H9 (cell line): Measurements from ENCODE around the gene EFNA5. TPM values are rescaled to one million over a fixed set of nuclear protein-coding genes. Genes with fewer than 3 reads are reported as not detected.

Source experiments
- DNase-seq: peaks from one replicate; pipeline ENCODE4 v3.0.0-alpha.2; 2017
- H2AFZ ChIP-seq: one replicate; pipeline ENCODE4 v1.6.1; 2013; ENCODE audit warnings: mild to moderate bottlenecking, low read length, control low read depth, moderate library complexity
- H2AK5ac ChIP-seq: 2 replicates; pipeline ENCODE4 v1.6.1; 2013; ENCODE audit warnings: low read length, control low read depth, mixed read lengths; ENCODE audit not compliant: insufficient read length
- H2BK120ac ChIP-seq: one replicate; pipeline ENCODE4 v1.6.1; 2013; ENCODE audit warnings: low read depth, mild to moderate bottlenecking, low read length, control low read depth, inconsistent platforms; ENCODE audit not compliant: poor library complexity, severe bottlenecking
- H2BK12ac ChIP-seq: 2 replicates; pipeline ENCODE4 v1.6.1; 2013; ENCODE audit warnings: low read length, control low read depth, mixed read lengths, low read depth; ENCODE audit not compliant: insufficient read length
- H2BK15ac ChIP-seq: 2 replicates; pipeline ENCODE4 v1.6.1; 2013; ENCODE audit warnings: low read depth, low read length, control low read depth
- H2BK20ac ChIP-seq: one replicate; pipeline ENCODE4 v1.6.1; 2013; ENCODE audit warnings: low read depth, mild to moderate bottlenecking, low read length, control low read depth, inconsistent platforms; ENCODE audit not compliant: poor library complexity, severe bottlenecking
- H2BK5ac ChIP-seq: 2 replicates; pipeline ENCODE4 v1.6.1; 2013; ENCODE audit warnings: low read length, control low read depth, mixed read lengths; ENCODE audit not compliant: insufficient read length
- H3K14ac ChIP-seq: 2 replicates; pipeline ENCODE4 v1.6.1; 2013; ENCODE audit warnings: low read length, control low read depth; ENCODE audit not compliant: insufficient read depth
- H3K18ac ChIP-seq: 2 replicates; pipeline ENCODE4 v1.6.1; 2013; ENCODE audit warnings: low read depth, mild to moderate bottlenecking, mixed read lengths, low read length, control low read depth; ENCODE audit not compliant: insufficient read length
- H3K23ac ChIP-seq: 2 replicates; pipeline ENCODE4 v1.6.1; 2013; ENCODE audit warnings: low read length, control low read depth, mixed read lengths, low read depth; ENCODE audit not compliant: insufficient read length
- H3K23me2 ChIP-seq: 2 replicates; pipeline ENCODE4 v1.6.1; 2013; ENCODE audit warnings: low read depth, mild to moderate bottlenecking, mixed read lengths, low read length, control low read depth; ENCODE audit not compliant: insufficient read length, poor library complexity, severe bottlenecking
- H3K27ac ChIP-seq: 2 replicates; pipeline ENCODE4 v1.5.1; 2013; ENCODE audit warnings: low read length, control low read depth, mixed read lengths, low read depth; ENCODE audit not compliant: insufficient read length
- H3K27me3 ChIP-seq: 2 replicates; pipeline ENCODE4 v1.6.1; 2013; ENCODE audit warnings: low read length, control low read depth, inconsistent platforms; ENCODE audit not compliant: insufficient read depth
- H3K4ac ChIP-seq: 2 replicates; pipeline ENCODE4 v1.6.1; 2013; ENCODE audit warnings: low read depth, mild to moderate bottlenecking, control low read depth, inconsistent platforms, low read length, moderate library complexity
- H3K4me1 ChIP-seq: 2 replicates; pipeline ENCODE4 v1.6.1; 2013; ENCODE audit warnings: low read length, control low read depth, inconsistent platforms; ENCODE audit not compliant: insufficient read depth
- H3K4me2 ChIP-seq: 2 replicates; pipeline ENCODE4 v1.6.1; 2013; ENCODE audit warnings: low read length, control low read depth, mixed read lengths; ENCODE audit not compliant: insufficient read length, insufficient read depth
- H3K56ac ChIP-seq: 2 replicates; pipeline ENCODE4 v1.6.1; 2013; ENCODE audit warnings: low read depth, mild to moderate bottlenecking, mixed read lengths, low read length, control low read depth; ENCODE audit not compliant: insufficient read length
- H3K79me1 ChIP-seq: 2 replicates; pipeline ENCODE4 v1.6.1; 2013; ENCODE audit warnings: low read depth, mild to moderate bottlenecking, moderate library complexity, low read length, control low read depth, inconsistent platforms; ENCODE audit not compliant: insufficient read depth, poor library complexity, severe bottlenecking
- H3K79me2 ChIP-seq: 2 replicates; pipeline ENCODE4 v1.6.1; 2013; ENCODE audit warnings: low read length, control low read depth, inconsistent platforms; ENCODE audit not compliant: insufficient read depth
- H3K9ac ChIP-seq: 2 replicates; pipeline ENCODE4 v1.6.1; 2013; ENCODE audit warnings: low read length, control low read depth, mixed read lengths; ENCODE audit not compliant: insufficient read length; ENCODE audit errors: extremely low read depth
- H3K9me3 ChIP-seq: one replicate; pipeline ENCODE4 v1.6.1; 2013; ENCODE audit warnings: low read depth, low read length, inconsistent platforms; ENCODE audit not compliant: control insufficient read depth
- H3T11ph ChIP-seq: one replicate; pipeline ENCODE4 v1.6.1; 2013; ENCODE audit warnings: mild to moderate bottlenecking, low read length, control low read depth, inconsistent platforms
- H4K20me1 ChIP-seq: one replicate; pipeline ENCODE4 v1.6.1; 2013; ENCODE audit not compliant: control insufficient read depth, insufficient read length, insufficient read depth
- H4K5ac ChIP-seq: 2 replicates; pipeline ENCODE4 v1.6.1; 2013; ENCODE audit warnings: low read depth, mild to moderate bottlenecking, mixed read lengths, low read length, control low read depth; ENCODE audit not compliant: insufficient read length
- H4K8ac ChIP-seq: replicated peaks from 2 replicates; pipeline ENCODE4 v1.6.1; 2013; ENCODE audit warnings: low read length, control low read depth, mixed read lengths, low read depth; ENCODE audit not compliant: insufficient read length
- H4K91ac ChIP-seq: 2 replicates; pipeline ENCODE4 v1.6.1; 2013; ENCODE audit warnings: low read depth, mild to moderate bottlenecking, moderate library complexity, mixed read lengths, low read length, control low read depth; ENCODE audit not compliant: insufficient read length
- H3K27ac Mint-ChIP-seq, 3 experiments: 2 replicates in 2 of 3; 3 replicates in 1 of 3; pipeline ENCODE4 v1.8.0; 2020 to 2021; ENCODE audit warnings: mixed read lengths in 3 of 3, mild to moderate bottlenecking in 1 of 3, moderate library complexity in 1 of 3
- H3K27me3 Mint-ChIP-seq: 2 replicates; pipeline ENCODE4 v1.8.0; 2021; ENCODE audit warnings: low read depth, mild to moderate bottlenecking, moderate library complexity, mixed read lengths
- H3K36me3 Mint-ChIP-seq, 3 experiments: 2 replicates in 2 of 3; 3 replicates in 1 of 3; pipeline ENCODE4 v1.8.0; 2020 to 2021; ENCODE audit warnings: low read depth in 3 of 3, mixed read lengths in 3 of 3; ENCODE audit not compliant: insufficient read depth in 1 of 3
- H3K4me1 Mint-ChIP-seq, 2 experiments: 2 replicates each; pipeline ENCODE4 v1.8.0; 2020; ENCODE audit warnings: mixed read lengths in 2 of 2
- H3K4me3 Mint-ChIP-seq, 2 experiments: 2 replicates in 1 of 2; 3 replicates in 1 of 2; pipeline ENCODE4 v1.8.0; 2020 to 2021; ENCODE audit warnings: mild to moderate bottlenecking in 2 of 2, mixed read lengths in 2 of 2, moderate library complexity in 1 of 2
- H3K9me3 Mint-ChIP-seq, 2 experiments: 2 replicates in 1 of 2; 3 replicates in 1 of 2; pipeline ENCODE4 v1.8.0; 2020; ENCODE audit warnings: mild to moderate bottlenecking in 2 of 2, mixed read lengths in 2 of 2, moderate library complexity in 1 of 2
- CTCF ChIP-seq: fragments of 200-600 bp; sonication (generic); conservative IDR thresholded peaks from 3 replicates; pipeline ENCODE4 v1.8.0; 2021; ENCODE audit warnings: antibody characterized with exemption, mild to moderate bottlenecking
- WGBS: extraction: QIAGEN DNeasy Blood & Tissue Kit; methylation state at CpG from one replicate; pipeline ENCODE4 v1.1.7; 2013; ENCODE audit warnings: missing lambda C conversion rate, low lambda C conversion rate, mixed read lengths; ENCODE audit not compliant: insufficient read length; ENCODE audit errors: extremely low coverage; 5-methylcytosine and 5-hydroxymethylcytosine counted together
- total RNA-seq: library from RNA; stranded (reverse); gene quantifications from 2 replicates; pipeline ENCODE4 v1.2.1, GENCODE V29; 2021

The EFNA5 gene
- total RNA-seq, 1 experiment from 2014 or later = 20.4 TPM

DNA sequence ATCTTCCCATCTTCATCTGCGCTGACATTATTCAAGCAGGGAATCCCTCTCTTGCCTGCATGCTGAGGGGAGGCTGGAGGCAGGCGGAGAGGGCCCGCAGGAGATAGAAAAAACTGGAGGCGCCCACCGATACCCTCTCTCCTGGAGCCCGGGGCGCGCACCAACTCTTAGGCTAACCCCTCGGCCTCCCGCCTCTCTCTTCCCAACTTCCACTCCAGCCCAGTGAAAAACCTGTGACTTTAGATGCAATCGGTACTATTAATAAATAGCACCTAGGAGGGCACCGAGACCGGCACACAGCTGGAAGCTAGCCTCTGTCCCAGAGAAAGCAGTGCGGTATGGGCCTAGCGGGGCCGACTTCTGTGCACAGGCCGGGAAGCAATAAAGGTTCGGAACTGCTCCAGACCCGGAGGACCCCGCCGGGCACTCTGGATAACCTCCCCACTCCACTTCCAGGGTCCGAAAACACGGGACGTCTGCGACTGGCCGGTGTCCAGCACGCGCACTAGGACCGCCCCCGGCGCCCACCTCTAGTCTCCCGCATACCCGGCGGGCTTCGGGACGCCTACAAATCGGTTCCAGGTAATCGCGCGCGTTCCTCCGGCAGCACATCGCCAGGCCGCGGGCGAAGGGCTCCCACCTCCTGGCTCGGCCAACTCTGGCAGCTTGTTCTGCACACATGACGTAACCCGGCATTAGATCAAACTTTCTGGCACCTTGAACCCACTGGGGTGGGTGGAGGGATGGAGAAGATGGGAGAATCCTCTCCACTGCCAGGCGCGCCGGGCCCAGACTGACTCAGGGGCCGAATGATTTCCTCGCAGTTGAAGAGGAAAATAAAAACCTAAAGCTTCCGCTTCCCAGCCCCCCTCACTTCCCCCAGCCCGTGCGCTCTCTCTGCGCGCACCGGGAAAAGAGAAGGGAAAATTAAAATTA is 1.4 kb downstream of the EFNA5 start:
- Histone ChIP-seq H3K79me1 (no peaks in the 10 kb centered on the region), H3T11ph (no peak overlapping the region), H3K9me3 (no peaks in the 10 kb centered on the region), H2BK20ac (no peak overlapping the region), H4K91ac (no peak overlapping the region), H2BK15ac (no peak overlapping the region), H2BK120ac (no peak overlapping the region), H3K27me3 (peaks cover 2% of the 10 kb centered on the region; the same call in 1 of the 2 replicates), H3K23me2 (peaks cover 43% of the 10 kb centered on the region), H2AK5ac (no peak overlapping the region), H3K4me1 (peaks cover 2% of the 10 kb centered on the region; the same call in 1 of the 2 replicates), H3K79me2 (no peaks in the 10 kb centered on the region), H2BK12ac (no peak overlapping the region), H3K9ac (peak overlapping the region; percentile 71), H2BK5ac (no peak overlapping the region), H3K4me2 (peak overlapping the region; percentile 86), H3K56ac (no peak overlapping the region), H3K18ac (peak overlapping the region; percentile 57), H4K8ac (no peak overlapping the region), H4K5ac (no peak overlapping the region), H3K23ac (no peak overlapping the region), H3K27ac (no peak overlapping the region), H2AFZ (peak overlapping the region; percentile 41), H3K14ac (peak overlapping the region; percentile 80), H3K4ac (no peak overlapping the region), H4K20me1 (no peaks in the 10 kb centered on the region)
- Mint-ChIP-seq H3K27me3 (peaks cover 13% of the 10 kb centered on the region), H3K27ac (peak overlapping the region in 1 of 3 experiments; percentile 89; a peak in 1 of 7 replicates), H3K4me3 (peak overlapping the region; percentile 90 to 94), H3K4me1 (peaks cover 29 to 43% of the 10 kb centered on the region in 2 experiments), H3K36me3 (no peaks in the 10 kb centered on the region), H3K9me3 (no peaks in the 10 kb centered on the region; a peak in 1 of 5 replicates)
- DNase-seq = peak; percentile 55
- TF ChIP-seq CTCF = no peak; the same call in 2 of the 3 replicates
- WGBS = no CpG with 5 or more reads among the region's 60 CpGs
